Fibroblast of skin of back (primary cell): ENCODE results near the gene ZNG1B. TPM values are rescaled to one million over a fixed set of nuclear protein-coding genes. Genes with fewer than 3 reads are reported as not detected.
A peak's percentile ranks its signal among the peaks of the same experiment; 100 is the strongest.
"Not testable (repeated sequence)": the region's sequence is repeated elsewhere in the genome, so short reads cannot be mapped to it uniquely, and the experiment has no call there.

ENCODE experiments used
- DNase-seq: peaks from one replicate; pipeline ENCODE4 v3.0.0-alpha.2; 2013
- polyA plus RNA-seq, 2 experiments: library from polyadenylated mRNA; unstranded; fragments of 120-200 nt; gene quantifications; one replicate each; pipeline ENCODE4 v1.2.1, GENCODE V29; 2013; ENCODE audit not compliant: insufficient read length in 2 of 2

Gene ZNG1B
- 27.4 TPM for polyA plus RNA-seq (2013, experiment 1 of 2; ENCODE audit: insufficient read length)
- 19.5 TPM for polyA plus RNA-seq (2013, experiment 2 of 2; ENCODE audit: insufficient read length)

- not testable (repeated sequence) for DNase-seq
These were observed at the start of gene ZNG1B for GRCh38 chr2:113437508-113438465. ZNG1B (plus strand) TSS chr2:113437691; CDS start chr2:113437869, 178 bp downstream.

- peak; percentile 73 for DNase-seq
These were observed 47.2 kb upstream of the ZNG1B start for GRCh38 chr2:113390124-113390849.

DNA sequence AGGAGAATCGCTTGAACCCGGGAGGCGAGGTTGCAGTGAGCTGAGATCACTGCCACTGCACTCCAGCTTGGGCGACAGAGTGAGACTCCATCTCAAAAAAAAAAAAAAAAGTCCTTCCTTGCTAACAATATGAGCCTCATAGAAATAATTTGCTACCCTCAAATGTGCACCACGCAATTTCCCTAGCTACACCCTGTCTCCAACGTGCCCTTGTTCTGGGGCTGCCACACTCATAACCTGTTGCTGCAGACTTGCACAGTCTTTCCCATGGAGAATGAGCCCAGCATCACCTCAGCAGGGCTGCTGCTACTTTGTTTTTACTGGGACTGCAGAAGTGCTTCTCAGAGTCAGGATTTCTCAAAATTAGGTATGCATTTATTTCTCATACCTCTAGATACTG lies 46.4 kb upstream of the ZNG1B start:
- DNase-seq = no peak

- no peak for DNase-seq
These were observed 31.4 kb upstream of the ZNG1B start for GRCh38 chr2:113406114-113406513.

GRCh38 chr2:113407446-113408099 lies 29.9 kb upstream of the ZNG1B start:
- peak; percentile 22 for DNase-seq

DNA sequence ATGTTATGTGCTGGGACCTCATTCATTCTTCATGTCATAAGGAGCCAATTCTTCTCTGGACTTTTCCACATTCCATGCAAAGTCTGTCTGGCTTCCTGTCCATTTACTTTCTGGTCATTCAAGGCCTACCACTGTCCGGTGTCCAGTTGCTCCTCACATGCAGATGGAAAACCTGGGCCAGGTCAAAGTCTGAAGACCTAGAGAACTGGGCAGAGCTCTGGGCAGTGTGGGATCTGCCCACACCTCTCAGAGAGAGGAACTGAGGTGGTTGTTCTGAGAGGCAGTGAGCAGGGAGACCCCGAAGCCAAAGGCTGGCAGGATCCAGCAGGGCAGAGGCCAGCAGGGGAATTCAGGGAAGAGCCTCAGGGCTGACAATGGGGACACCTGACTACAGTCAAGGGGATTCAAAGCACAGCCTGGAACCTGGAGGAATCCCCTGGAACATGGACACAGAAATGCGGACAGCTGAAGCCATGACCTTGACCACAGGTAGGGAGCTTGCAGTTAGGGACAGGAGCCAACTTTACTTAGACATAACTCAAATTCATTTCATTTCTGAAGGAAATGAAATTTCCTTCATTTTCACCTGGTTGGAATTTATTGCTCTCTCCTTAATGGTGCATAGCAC lies 25.7 kb upstream of the ZNG1B start:
- not testable (repeated sequence) for DNase-seq

DNA sequence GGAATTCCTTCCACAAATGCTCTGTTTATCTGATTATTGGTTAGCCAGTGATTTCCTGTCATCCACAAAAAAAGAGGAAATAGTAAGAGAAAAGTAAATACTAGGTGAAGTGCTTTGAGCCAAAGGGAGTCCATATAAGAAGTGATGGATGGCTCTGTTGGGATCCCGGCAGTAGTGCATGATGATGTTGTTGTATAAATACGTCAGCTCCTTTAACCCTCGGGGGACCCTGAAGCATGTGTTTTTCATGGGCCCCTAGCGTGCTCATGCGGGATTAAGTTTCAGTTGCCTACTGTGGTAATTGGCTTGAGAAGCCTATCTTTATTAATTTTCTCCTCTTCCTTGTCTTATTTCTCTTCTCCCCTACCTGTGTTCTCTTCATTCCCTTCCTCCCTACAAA lies 24.7 kb upstream of the ZNG1B start:
- not testable (repeated sequence) for DNase-seq

DNA sequence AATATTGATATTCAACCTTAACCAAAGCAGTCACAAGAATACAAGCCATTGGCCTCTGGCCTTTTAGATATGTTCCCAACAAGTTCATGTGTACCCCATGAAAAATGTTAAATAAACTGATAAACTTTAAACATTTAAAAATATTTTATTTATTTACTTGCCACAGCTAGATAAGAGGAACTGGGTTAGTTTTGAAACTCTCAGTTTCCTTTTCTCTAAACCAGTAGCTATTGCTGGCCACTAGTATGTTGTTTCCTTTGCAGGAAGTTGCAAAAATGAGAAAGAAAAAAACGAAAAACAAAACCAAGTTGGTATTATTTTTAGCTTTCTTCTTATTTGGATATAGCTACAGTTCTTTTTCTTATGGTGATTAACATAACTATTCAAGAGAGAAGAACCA lies 5.7 kb upstream of the ZNG1B start:
- not testable (repeated sequence) for DNase-seq

GRCh38 chr2:113433468-113433867 lies 4.0 kb upstream of the ZNG1B start:
- DNase-seq = not testable (repeated sequence)

DNA sequence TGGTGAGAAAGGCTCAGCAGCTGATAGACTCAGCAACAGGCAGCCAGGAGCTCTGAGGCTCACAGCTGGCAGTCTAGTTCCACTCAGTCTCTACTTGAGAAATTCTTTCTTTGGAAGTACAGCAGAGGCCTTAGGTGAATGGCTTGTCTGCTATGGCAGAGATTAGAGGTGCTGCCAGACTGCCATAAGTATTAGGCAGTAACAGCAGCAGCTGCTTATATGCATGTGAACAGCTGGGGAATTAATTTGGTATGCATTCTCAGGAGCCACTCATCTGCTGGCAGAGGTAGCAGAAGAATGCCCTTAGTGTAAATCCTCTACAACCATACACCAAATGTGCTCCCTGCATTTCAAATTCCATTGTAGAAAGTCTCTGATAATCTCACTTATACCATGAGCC lies 28.3 kb downstream of the ZNG1B start:
- not testable (repeated sequence) for DNase-seq

DNA sequence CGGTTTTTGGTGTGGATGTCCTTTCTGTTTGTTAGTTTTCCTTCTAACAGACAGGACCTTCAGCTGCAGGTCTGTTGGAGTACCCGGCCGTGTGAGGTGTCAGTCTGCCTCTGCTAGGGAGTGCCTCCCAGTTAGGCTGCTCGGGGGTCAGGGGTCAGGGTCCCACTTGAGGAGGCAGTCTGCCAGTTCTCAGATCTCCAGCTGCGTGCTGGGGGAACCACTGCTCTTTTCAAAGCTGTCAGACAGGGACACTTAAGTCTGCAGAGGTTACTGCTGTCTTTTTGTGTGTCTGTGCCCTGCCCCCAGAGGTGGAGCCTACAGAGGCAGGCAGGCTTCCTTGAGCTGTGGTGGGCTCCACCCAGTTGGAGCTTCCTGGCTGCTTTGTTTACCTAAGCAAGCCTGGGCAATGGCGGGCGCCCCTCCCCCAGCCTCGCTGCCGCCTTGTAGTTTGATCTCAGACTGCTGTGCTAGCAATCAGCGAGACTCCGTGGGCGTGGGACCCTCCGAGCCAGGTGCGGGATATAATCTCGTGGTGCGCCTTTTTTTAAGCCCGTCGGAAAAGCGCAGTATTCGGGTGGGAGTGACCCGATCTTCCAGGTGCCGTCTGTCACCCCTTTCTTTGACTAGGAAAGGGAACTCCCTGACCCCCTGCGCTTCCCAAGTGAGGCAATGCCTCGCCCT lies 39.3 kb downstream of the ZNG1B start:
- DNase-seq = not testable (repeated sequence)

- not testable (repeated sequence) for DNase-seq
These were observed 59.0 kb downstream of the ZNG1B start for GRCh38 chr2:113496527-113496926.

- not testable (repeated sequence) for DNase-seq
These were observed 60.9 kb downstream of the ZNG1B start, which contains the start of gene FOXD4L1 for GRCh38 chr2:113498365-113498764. FOXD4L1 (plus strand) TSS chr2:113498665; CDS start chr2:113499257, 592 bp downstream.

DNA sequence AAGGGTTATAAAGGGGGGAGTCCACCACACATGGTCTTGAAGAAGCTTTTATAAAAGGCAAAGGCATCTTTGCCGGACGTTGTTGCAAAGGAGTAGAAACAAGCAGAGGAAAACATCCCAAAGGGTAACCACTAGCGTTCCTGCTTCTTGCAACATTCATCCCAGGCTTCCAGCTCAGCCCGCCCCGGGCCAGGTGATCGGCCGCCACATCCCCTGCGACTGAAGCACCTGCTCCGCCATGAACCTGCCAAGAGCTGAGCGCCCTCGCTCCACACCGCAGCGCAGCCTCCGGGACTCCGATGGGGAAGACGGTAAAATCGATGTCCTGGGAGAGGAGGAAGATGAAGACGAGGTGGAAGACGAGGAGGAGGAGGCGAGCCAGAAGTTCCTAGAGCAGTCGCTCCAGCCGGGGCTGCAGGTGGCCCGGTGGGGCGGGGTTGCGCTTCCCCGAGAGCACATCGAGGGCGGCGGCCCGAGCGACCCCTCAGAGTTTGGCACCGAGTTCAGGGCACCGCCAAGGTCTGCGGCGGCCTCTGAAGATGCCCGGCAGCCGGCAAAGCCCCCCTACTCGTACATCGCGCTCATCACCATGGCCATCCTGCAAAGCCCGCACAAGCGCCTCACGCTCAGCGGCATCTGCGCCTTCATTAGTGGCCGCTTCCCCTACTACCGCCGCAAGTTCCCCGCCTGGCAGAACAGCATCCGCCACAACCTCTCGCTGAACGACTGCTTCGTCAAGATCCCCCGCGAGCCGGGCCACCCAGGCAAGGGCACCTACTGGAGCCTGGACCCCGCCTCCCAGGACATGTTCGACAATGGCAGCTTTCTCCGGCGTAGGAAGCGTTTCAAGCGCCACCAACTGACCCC lies 61.8 kb downstream of the ZNG1B start:
- not testable (repeated sequence) for DNase-seq

DNA sequence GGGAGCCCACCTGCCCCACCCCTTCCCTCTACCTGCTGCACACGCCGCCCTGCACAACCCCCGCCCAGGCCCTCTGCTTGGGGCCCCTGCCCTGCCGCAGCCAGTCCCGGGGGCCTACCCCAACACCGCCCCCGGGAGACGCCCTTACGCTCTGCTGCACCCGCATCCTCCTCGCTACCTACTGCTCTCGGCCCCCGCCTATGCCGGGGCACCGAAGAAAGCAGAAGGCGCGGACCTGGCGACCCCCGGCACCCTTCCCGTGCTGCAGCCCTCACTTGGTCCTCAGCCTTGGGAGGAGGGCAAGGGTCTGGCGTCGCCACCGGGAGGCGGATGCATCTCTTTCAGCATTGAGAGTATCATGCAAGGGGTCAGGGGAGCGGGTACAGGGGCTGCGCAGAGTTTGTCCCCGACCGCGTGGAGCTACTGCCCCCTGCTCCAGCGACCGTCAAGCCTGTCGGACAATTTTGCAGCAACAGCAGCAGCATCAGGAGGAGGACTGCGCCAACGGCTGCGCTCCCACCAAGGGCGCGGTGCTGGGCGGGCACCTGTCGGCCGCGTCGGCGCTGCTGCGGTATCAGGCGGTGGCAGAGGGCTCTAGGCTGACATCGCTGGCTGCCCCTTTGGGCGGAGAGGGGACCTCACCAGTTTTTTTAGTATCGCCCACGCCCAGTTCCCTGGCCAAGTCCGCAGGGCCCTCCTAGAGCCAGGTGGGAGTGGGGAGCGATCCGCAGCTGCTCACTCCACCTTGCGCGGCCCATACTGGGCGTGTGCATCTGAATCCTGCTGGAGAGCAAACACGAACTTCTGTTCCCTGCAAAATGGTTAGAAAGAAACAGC lies 62.6 kb downstream of the ZNG1B start:
- DNase-seq = not testable (repeated sequence)

GRCh38 chr2:113500723-113501038 lies 63.2 kb downstream of the ZNG1B start:
- not testable (repeated sequence) for DNase-seq

- DNase-seq = not testable (repeated sequence)
These were observed 65.0 kb downstream of the ZNG1B start for GRCh38 chr2:113502216-113503093.
